Neural cell (in vitro differentiated cells): ENCODE measurements around the gene COL2A1. TPM values are rescaled to one million over a fixed set of nuclear protein-coding genes. Genes with fewer than 3 reads are reported as not detected.

Source experiments
- H2AFZ ChIP-seq: fragments of 200-600, 300-800 bp; sonication (generic), shearing (Covaris generic); 2 replicates; pipeline ENCODE4 v1.6.0; 2014; ENCODE audit warnings: low read depth, mild to moderate bottlenecking, antibody characterized with exemption, low read length, moderate library complexity
- H3F3A ChIP-seq: fragments of 200-600 bp; shearing (Covaris generic); 2 replicates; pipeline ENCODE4 v1.6.1; 2016; ENCODE audit warnings: mild to moderate bottlenecking, moderate library complexity, mixed read lengths, antibody characterized with exemption, low read length; ENCODE audit not compliant: insufficient read depth, poor library complexity, severe bottlenecking
- H3K27ac ChIP-seq: fragments of 200-600, 300-800 bp; sonication (generic), shearing (Covaris generic); 2 replicates; pipeline ENCODE4 v1.5.1; 2014; ENCODE audit warnings: mild to moderate bottlenecking, low read length, moderate library complexity
- H3K27me3 ChIP-seq: fragments of 300-800, 200-600 bp; sonication (generic), shearing (Covaris generic); 2 replicates; pipeline ENCODE4 v1.6.0; 2014; ENCODE audit warnings: mild to moderate bottlenecking, low read depth, low read length, moderate library complexity; ENCODE audit not compliant: insufficient read depth
- H3K36me3 ChIP-seq: fragments of 300-800, 200-600 bp; sonication (generic), shearing (Covaris generic); 2 replicates; pipeline ENCODE4 v1.5.1; 2014; ENCODE audit warnings: mild to moderate bottlenecking, antibody characterized with exemption, low read length, moderate library complexity; ENCODE audit not compliant: insufficient read depth
- H3K4me2 ChIP-seq: fragments of 300-800, 200-600 bp; sonication (generic), shearing (Covaris generic); 2 replicates; pipeline ENCODE4 v1.6.0; 2014; ENCODE audit warnings: mild to moderate bottlenecking, low read length
- H3K4me3 ChIP-seq: fragments of 300-800, 200-600 bp; sonication (generic), shearing (Covaris generic); 2 replicates; pipeline ENCODE4 v1.5.1; 2014; ENCODE audit warnings: mild to moderate bottlenecking, low read length, moderate library complexity
- H3K79me2 ChIP-seq: fragments of 200-600 bp; shearing (Covaris generic); replicated peaks from 2 replicates; pipeline ENCODE4 v1.6.0; 2014; ENCODE audit warnings: mild to moderate bottlenecking, low read length, moderate library complexity; ENCODE audit not compliant: insufficient read depth
- H3K9ac ChIP-seq: fragments of 300-800, 200-600 bp; sonication (generic), shearing (Covaris generic); 2 replicates; pipeline ENCODE4 v1.6.1; 2016; ENCODE audit warnings: mild to moderate bottlenecking, low read length, mixed read lengths
- H3K9me2 ChIP-seq: fragments of 200-600 bp; shearing (Covaris generic); 2 replicates; pipeline ENCODE4 v1.6.1; 2016; ENCODE audit warnings: mild to moderate bottlenecking, low read length, mixed read lengths; ENCODE audit not compliant: insufficient read depth
- H3K9me3 ChIP-seq: fragments of 200-600, 300-800 bp; sonication (generic), shearing (Covaris generic); 2 replicates; pipeline ENCODE4 v1.6.1; 2016; ENCODE audit warnings: mild to moderate bottlenecking, mixed run types, low read length, moderate library complexity, mixed read lengths
- H4K20me1 ChIP-seq: fragments of 200-600 bp; shearing (Covaris generic); 2 replicates; pipeline ENCODE4 v1.6.1; 2016; ENCODE audit warnings: mild to moderate bottlenecking, mixed run types; ENCODE audit not compliant: insufficient read depth
- EP300 ChIP-seq: fragments of 450-650 bp; conservative IDR thresholded peaks from 2 replicates; pipeline ENCODE4 v1.6.1; 2014; ENCODE audit warnings: antibody characterized with exemption, mild to moderate bottlenecking, moderate library complexity; ENCODE audit not compliant: poor library complexity, severe bottlenecking
- EZH2 ChIP-seq: fragments of 200-600, 300-800 bp; shearing (Covaris generic), sonication (generic); IDR thresholded peaks from 2 replicates; pipeline ENCODE4 v1.6.1; 2014; ENCODE audit warnings: antibody characterized with exemption, low read length, borderline replicate concordance, mild to moderate bottlenecking; ENCODE audit not compliant: insufficient read depth, poor library complexity, severe bottlenecking
- MXI1 ChIP-seq: fragments of 450-650 bp; conservative IDR thresholded peaks from 2 replicates; pipeline ENCODE4 v1.6.1; 2014; ENCODE audit warnings: antibody characterized with exemption, mild to moderate bottlenecking; ENCODE audit not compliant: poor library complexity, severe bottlenecking
- POLR2AphosphoS5 ChIP-seq: IDR thresholded peaks from 2 replicates; pipeline ENCODE4 v1.6.1; 2012
- RAD21 ChIP-seq: fragments of 450-650 bp; conservative IDR thresholded peaks from 2 replicates; pipeline ENCODE4 v1.6.1; 2014; ENCODE audit warnings: antibody characterized with exemption, mild to moderate bottlenecking, moderate library complexity
- REST ChIP-seq: IDR thresholded peaks from 2 replicates; pipeline ENCODE4 v1.6.1; 2012; ENCODE audit warnings: borderline replicate concordance
- TAF1 ChIP-seq: IDR thresholded peaks from 2 replicates; pipeline ENCODE4 v1.6.1; 2012; ENCODE audit warnings: low read depth
- polyA plus RNA-seq: library from polyadenylated mRNA; depleted of rRNA; stranded (reverse); fragments of >200 nt; gene quantifications from 2 replicates; pipeline ENCODE4 v1.2.3, GENCODE V29; 2014

Gene COL2A1
- polyA plus RNA-seq, 1 donor from 2014 or later, result 1.3 TPM

DNA sequence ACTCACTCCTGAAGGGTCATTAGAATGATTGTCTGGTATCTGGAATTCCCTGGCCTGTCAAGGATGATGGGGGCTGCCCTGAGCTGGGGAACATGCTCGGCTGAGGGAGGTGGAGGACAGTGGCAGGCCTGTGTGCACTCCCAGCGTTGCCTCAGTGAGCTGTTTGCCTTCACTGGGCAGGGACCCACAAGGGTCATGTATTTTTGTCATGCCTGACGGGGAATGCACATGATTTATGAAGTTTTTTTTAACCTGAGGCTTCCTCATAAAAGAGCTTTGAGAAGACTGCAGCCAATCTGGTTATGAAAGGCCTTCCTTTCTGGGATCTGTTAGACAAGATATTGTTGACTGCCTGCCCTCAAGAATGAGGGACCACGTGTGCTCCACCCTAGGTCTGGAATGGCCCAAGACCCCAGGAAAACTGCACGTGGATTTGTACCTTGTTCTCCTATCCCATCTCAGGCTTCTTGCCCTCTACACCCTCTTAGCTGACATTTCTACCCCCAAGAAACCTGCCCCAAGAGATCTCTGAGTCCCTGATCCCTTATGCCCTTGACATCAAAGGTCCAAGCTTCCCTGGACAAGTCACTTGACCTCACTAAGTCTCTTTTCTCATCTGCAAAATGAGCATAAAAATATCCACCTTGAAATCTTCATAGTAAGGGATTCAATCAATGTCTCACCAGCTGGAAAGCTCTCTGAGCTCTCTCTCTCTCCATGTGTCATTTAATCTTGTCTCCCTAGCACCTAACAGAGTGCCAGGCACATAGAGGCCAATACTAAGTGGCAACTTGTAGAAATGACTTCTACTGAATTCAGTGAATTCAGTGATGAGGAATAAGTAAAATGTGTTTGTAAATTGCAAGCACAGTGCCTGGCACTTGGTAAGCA, 24.5 kb upstream of the COL2A1 start:
- no peaks in the 10 kb centered on the region for H3K36me3 ChIP-seq

GRCh38 chr12:48027183-48028002, 23.1 kb upstream of the COL2A1 start:
- Histone ChIP-seq H3K79me2 (no peaks in the 10 kb centered on the region), H3K4me3 (no peak overlapping the region), H3K9me3 (no peaks in the 10 kb centered on the region), H3K4me2 (no peak overlapping the region), H3K27me3 (no peaks in the 10 kb centered on the region), H3F3A (no peaks in the 10 kb centered on the region), H3K36me3 (no peaks in the 10 kb centered on the region), H2AFZ (no peak overlapping the region), H3K9ac (no peak overlapping the region), H4K20me1 (no peaks in the 10 kb centered on the region), H3K27ac (no peak overlapping the region), H3K9me2 (no peaks in the 10 kb centered on the region)
- TF ChIP-seq POLR2AphosphoS5, result no peak
- TF ChIP-seq TAF1, result no peak
- no peak for TF ChIP-seq RAD21
- no peak for TF ChIP-seq REST

More for the DNA sequence above, 24.5 kb upstream of the COL2A1 start:
- Histone ChIP-seq H3K27ac (no peak overlapping the region), H3K4me2 (no peak overlapping the region), H2AFZ (no peak overlapping the region), H3K9me3 (no peaks in the 10 kb centered on the region), H3K4me3 (no peak overlapping the region), H3K79me2 (no peaks in the 10 kb centered on the region), H3K27me3 (no peaks in the 10 kb centered on the region), H3K9me2 (no peaks in the 10 kb centered on the region), H3K9ac (no peak overlapping the region), H4K20me1 (no peaks in the 10 kb centered on the region), H3F3A (no peaks in the 10 kb centered on the region)
- TF ChIP-seq MXI1 (no peak), EP300 (no peak), RAD21 (no peak), POLR2AphosphoS5 (no peak), EZH2 (no peak)
